ENCODE results near the gene DGKI. TPM values are rescaled to one million over a fixed set of nuclear protein-coding genes. Genes with fewer than 3 reads are reported as not detected.

The DGKI gene
- total RNA-seq, 1 donor from 2014 or later, result 1.3 TPM

DNA sequence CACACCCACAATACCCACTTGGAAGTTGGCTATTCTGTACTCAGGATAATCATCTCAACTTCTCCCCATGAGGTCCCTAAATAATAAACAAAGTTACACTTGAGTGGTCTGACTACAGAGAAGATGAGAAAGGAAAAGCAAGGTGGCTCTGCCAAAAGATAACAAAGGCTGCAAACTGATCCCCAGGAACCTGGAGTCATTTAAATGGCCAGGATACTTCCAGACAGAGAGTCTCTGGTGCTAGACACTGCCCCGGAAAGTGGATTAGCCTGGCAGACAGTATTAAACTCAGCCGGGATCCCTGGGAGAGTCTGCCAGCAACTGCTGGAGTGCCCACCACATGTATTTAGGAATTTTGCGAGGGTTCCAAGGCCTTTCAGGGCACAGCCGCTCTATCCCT lies 93.7 kb downstream of the DGKI start:
- no peak overlapping the region for H3K27ac ChIP-seq (replicated peaks)

DNA sequence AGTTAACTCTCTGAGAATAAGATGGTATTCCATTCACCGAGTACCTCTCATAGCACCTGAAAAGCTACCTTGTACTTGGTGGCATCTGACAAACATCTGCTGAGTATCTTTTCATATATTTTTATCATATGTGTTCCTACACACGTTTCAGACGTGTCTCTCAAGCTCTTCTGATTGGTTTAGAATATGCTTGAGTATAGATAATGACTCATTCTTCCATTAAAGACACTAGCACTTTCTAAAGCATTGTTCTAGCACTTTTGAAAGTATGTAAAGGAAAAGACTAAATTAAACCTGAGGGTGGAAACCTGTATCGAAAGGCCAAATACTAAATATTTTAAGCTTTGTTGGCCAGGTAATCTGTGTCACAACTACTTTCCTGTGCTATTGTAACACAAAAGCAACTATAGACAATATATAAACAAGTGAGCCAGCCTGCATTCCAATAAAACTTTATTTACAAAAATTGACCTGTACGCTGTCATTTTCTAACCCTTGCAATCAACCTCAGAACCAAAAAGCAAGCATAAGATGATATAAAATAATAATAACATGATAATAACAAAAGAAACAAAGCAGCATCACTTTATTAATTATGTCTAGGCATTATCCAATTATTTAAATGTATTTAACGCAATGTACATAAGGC lies 95.3 kb downstream of the DGKI start:
- DNase-seq, result no peak
- intact Hi-C loops (cut with micrococcal nuclease), result no loop called here

More for the DNA sequence above, 93.7 kb downstream of the DGKI start:
- no peaks in the 10 kb centered on the region for H3K4me1 ChIP-seq
- no peak for DNase-seq
- H3K4me3 ChIP-seq, result no peak overlapping the region
- TF ChIP-seq, protein P1, sequence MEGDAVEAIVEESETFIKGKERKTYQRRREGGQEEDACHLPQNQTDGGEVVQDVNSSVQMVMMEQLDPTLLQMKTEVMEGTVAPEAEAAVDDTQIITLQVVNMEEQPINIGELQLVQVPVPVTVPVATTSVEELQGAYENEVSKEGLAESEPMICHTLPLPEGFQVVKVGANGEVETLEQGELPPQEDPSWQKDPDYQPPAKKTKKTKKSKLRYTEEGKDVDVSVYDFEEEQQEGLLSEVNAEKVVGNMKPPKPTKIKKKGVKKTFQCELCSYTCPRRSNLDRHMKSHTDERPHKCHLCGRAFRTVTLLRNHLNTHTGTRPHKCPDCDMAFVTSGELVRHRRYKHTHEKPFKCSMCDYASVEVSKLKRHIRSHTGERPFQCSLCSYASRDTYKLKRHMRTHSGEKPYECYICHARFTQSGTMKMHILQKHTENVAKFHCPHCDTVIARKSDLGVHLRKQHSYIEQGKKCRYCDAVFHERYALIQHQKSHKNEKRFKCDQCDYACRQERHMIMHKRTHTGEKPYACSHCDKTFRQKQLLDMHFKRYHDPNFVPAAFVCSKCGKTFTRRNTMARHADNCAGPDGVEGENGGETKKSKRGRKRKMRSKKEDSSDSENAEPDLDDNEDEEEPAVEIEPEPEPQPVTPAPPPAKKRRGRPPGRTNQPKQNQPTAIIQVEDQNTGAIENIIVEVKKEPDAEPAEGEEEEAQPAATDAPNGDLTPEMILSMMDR (IDR thresholded peaks at IDR 0.05; ENCODE audit: borderline replicate concordance), result no peak
- no peaks in the 10 kb centered on the region for H3K27me3 ChIP-seq (ENCODE audit: low read depth)
- intact Hi-C loops (cut with micrococcal nuclease), result no loop called here
- no peaks in the 10 kb centered on the region for H3K9me3 ChIP-seq (replicated peaks)
- no peaks in the 10 kb centered on the region for H3K36me3 ChIP-seq

DNA sequence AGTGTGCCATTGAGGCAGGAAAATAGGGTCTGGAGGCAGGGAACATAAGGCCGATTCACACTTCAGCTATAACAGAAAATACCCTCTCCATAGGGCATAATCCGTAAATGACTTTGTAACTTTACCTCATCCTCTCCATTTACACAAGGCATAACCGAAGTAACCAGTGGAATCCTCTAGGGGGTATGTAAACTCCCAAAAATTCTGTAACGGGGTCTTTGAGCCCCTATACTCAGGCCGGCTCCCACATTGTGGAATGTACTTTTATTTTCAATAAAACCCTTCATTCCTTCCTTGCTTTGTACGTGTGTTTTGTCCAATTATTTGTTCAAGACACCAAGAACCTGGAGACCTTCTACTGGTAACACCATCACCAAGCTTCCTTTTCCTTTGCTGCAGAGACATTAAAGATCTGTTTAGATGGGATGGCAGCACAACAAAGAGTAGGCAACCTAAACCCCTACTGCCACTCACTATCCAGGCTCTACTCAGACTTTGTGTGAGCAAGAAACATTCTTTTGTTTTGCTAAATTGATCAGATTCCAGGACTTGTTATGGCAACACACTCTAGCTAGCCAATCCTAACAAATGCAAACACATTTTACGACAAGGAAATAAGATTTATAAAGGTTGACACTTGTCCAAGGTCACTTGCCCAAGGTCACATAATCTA lies 99.3 kb downstream of the DGKI start:
- Histone ChIP-seq H3K4me3 (no peak overlapping the region), H3K4me1 (no peaks in the 10 kb centered on the region), H3K27ac (replicated peaks) (no peak overlapping the region), H3K27me3 (ENCODE audit: low read depth) (no peaks in the 10 kb centered on the region), H3K9me3 (replicated peaks) (peaks cover 7% of the 10 kb centered on the region), H3K36me3 (no peaks in the 10 kb centered on the region)
- intact Hi-C loops (cut with micrococcal nuclease), result no loop called here
- DNase-seq, result no peak
- TF ChIP-seq, protein P1 (IDR thresholded peaks at IDR 0.05; ENCODE audit: borderline replicate concordance), result no peak

More for the DNA sequence above, 95.3 kb downstream of the DGKI start:
- H3K4me3 ChIP-seq, result no peak overlapping the region
- H3K9me3 ChIP-seq (replicated peaks), result no peaks in the 10 kb centered on the region
- no peaks in the 10 kb centered on the region for H3K4me1 ChIP-seq
- H3K27ac ChIP-seq (replicated peaks), result no peak overlapping the region
- TF ChIP-seq, protein P1 (IDR thresholded peaks at IDR 0.05; ENCODE audit: borderline replicate concordance), result no peak
- H3K27me3 ChIP-seq (ENCODE audit: low read depth), result no peaks in the 10 kb centered on the region
- no peaks in the 10 kb centered on the region for H3K36me3 ChIP-seq

DNA sequence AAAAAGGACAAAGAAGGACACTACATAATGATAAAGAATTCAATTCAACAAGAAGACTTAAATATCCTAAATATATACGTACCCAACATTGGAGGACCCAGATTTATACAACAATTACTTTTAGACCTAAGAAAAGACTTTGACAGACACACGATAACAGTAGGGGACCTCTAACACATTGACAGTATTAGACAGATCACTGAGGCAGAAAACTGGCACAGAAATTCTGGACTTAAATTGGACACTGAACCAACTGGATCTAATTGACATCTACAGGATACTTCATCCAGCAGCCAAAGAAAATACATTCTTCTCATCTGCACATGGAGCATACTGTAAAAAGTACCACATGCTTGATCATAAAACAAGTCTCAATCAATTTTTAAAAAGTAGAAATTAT lies 103.8 kb downstream of the DGKI start:
- TF ChIP-seq, protein P1 (IDR thresholded peaks at IDR 0.05; ENCODE audit: borderline replicate concordance), result no peak
- no peak for DNase-seq
- Histone ChIP-seq H3K4me3 (no peak overlapping the region), H3K4me1 (no peaks in the 10 kb centered on the region), H3K36me3 (no peaks in the 10 kb centered on the region), H3K9me3 (replicated peaks) (peaks cover 7% of the 10 kb centered on the region), H3K27me3 (ENCODE audit: low read depth) (no peaks in the 10 kb centered on the region), H3K27ac (replicated peaks) (no peak overlapping the region)
- intact Hi-C loops (cut with micrococcal nuclease), result no loop called here

DNA sequence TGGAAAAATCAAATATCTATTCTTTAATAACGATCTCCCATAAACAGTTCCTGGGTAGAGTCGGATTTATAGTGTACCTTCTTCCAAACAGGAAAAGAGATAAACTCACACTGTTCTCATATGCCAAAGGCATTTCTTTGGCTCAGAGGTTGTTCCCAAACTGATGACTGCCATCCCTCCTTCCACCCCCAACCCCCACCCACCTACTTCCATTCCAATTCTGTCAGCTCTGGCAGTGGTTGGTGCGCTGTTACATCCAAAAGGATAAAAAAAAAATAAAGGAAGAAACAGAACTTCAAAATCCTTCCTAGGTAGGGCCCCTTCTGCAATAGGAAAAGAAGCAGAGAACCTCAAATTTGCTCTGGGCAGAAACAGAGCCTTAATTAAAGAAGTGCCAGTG lies 104.7 kb downstream of the DGKI start:
- intact Hi-C loops (cut with micrococcal nuclease), result no loop called here
- Histone ChIP-seq H3K9me3 (replicated peaks) (peaks cover 7% of the 10 kb centered on the region), H3K27me3 (ENCODE audit: low read depth) (no peaks in the 10 kb centered on the region), H3K4me1 (no peaks in the 10 kb centered on the region), H3K4me3 (no peak overlapping the region), H3K27ac (replicated peaks) (no peak overlapping the region), H3K36me3 (no peaks in the 10 kb centered on the region)
- TF ChIP-seq, protein P1 (IDR thresholded peaks at IDR 0.05; ENCODE audit: borderline replicate concordance), result no peak
- no peak for DNase-seq

All from left ventricle myocardium inferior (tissue), 1 donor.